A549 (cell line): ENCODE measurements around the gene METRNL. TPM values are rescaled to one million over a fixed set of nuclear protein-coding genes. Genes with fewer than 3 reads are reported as not detected.

Experiments
- ATAC-seq, 2 experiments: fragments of 200-7000 bp in 1 of 2; fragments of >200 bp in 1 of 2; cut with Nextera tagmentation in 1 of 2; cut with Tn5 transposase in 1 of 2; 3 replicates each; pipeline versions ENCODE4 v1.8.0 to v1.9.1; 2018 to 2020; ENCODE audit warnings: mild to moderate bottlenecking in 1 of 2, moderate library complexity in 1 of 2
- CTCF ChIA-PET: fragments of 300-600 bp; sonication (Branson Sonifier 250); formaldehyde crosslinking; extraction: SDS; loops from one replicate; lab custom pipeline; 2021; ENCODE audit warnings: antibody characterized with exemption, inconsistent platforms; lab: Yijun Ruan, JAX
- POLR2A ChIA-PET: fragments of 350-600 bp; formaldehyde crosslinking; extraction: SDS; loops from one replicate; lab custom pipeline; 2021; ENCODE audit warnings: antibody characterized with exemption, inconsistent platforms; lab: Yijun Ruan, JAX
- DNase-seq, 2 experiments: peaks; one replicate each; pipeline versions ENCODE4 v3.0.0 to v3.0.0-alpha.2; 2011 to 2016; ENCODE audit warnings: low read depth in 1 of 2, low spot score in 1 of 2
- FAIRE-seq: peaks from 2 replicates; lab custom pipeline; 2011; peaks lifted over from hg19 to GRCh38; lab: Jason Lieb, UNC
- H3K27ac ChIP-seq, 2 experiments: fragments of >200 bp; sonication (Bioruptor Twin); formaldehyde crosslinking; 3 replicates each; pipeline ENCODE4 v1.5.1; 2016 to 2017
- H3K4me1 ChIP-seq: fragments of >200 bp; sonication (Bioruptor Twin); formaldehyde crosslinking; 3 replicates; pipeline ENCODE4 v1.6.1; 2016
- H3K4me2 ChIP-seq: fragments of >200 bp; sonication (Bioruptor Twin); formaldehyde crosslinking; 3 replicates; pipeline ENCODE4 v1.6.1; 2016
- H3K4me3 ChIP-seq: fragments of >200 bp; sonication (Bioruptor Twin); formaldehyde crosslinking; 3 replicates; pipeline ENCODE4 v1.5.1; 2016
- H3K9me3 ChIP-seq: fragments of >200 bp; sonication (Bioruptor Twin); formaldehyde crosslinking; 3 replicates; pipeline ENCODE4 v1.6.1; 2016
- ATOH8 ChIP-seq: fragments of 250-450 bp; sonication (Bioruptor Pico); IDR thresholded peaks from 2 replicates; pipeline ENCODE4 v1.5.0; 2020; ENCODE audit warnings: low read depth, mild to moderate bottlenecking, moderate library complexity
- CBX2 ChIP-seq: fragments of 200-600 bp; sonication (generic); IDR thresholded peaks from 2 replicates; pipeline ENCODE4 v1.6.1; 2016; ENCODE audit warnings: low read depth, mild to moderate bottlenecking, borderline replicate concordance
- CEBPB ChIP-seq, 2 experiments: fragments of >200 bp in 1 of 2; sonication (Bioruptor Twin) in 1 of 2; formaldehyde crosslinking in 1 of 2; IDR thresholded peaks; 2 replicates each; pipeline ENCODE4 v1.6.1; 2012 to 2016
- CHD2 ChIP-seq: fragments of 150-350 bp; IDR thresholded peaks from 2 replicates; pipeline ENCODE4 v1.6.1; 2014; ENCODE audit warnings: low read length; ENCODE audit not compliant: partially characterized antibody
- CHD4 ChIP-seq: fragments of 200-600 bp; sonication (generic); IDR thresholded peaks from 2 replicates; pipeline ENCODE4 v1.6.1; 2016; ENCODE audit warnings: antibody characterized with exemption, mild to moderate bottlenecking, borderline replicate concordance
- E2F6 ChIP-seq: IDR thresholded peaks from 2 replicates; pipeline ENCODE4 v1.6.1; 2012; ENCODE audit warnings: low read depth, borderline replicate concordance
- EHMT2 ChIP-seq: fragments of 200-600 bp; sonication (generic); IDR thresholded peaks from 2 replicates; pipeline ENCODE4 v1.6.1; 2016; ENCODE audit warnings: antibody characterized with exemption, low read depth, mild to moderate bottlenecking, moderate library complexity
- FOSL2 ChIP-seq, 2 experiments: fragments of 450-650 bp in 1 of 2; fragments of >200 bp in 1 of 2; sonication (Bioruptor Twin) in 1 of 2; formaldehyde crosslinking; IDR thresholded peaks; 2 replicates each; pipeline versions ENCODE4 v1.5.0 to v1.6.1; 2016 to 2020; ENCODE audit warnings: mild to moderate bottlenecking in 1 of 2, moderate library complexity in 1 of 2
- HES2 ChIP-seq: fragments of >200 bp; sonication (Bioruptor Twin); formaldehyde crosslinking; IDR thresholded peaks from 2 replicates; pipeline ENCODE4 v1.6.1; 2016
- HOXA7 ChIP-seq: fragments of 250-450 bp; sonication (Bioruptor Pico); IDR thresholded peaks from 2 replicates; pipeline ENCODE4 v1.5.0; 2020; ENCODE audit warnings: mild to moderate bottlenecking, moderate library complexity
- HOXB13 ChIP-seq: fragments of 250-450 bp; sonication (Bioruptor Pico); IDR thresholded peaks from 2 replicates; pipeline ENCODE4 v1.5.0; 2020; ENCODE audit warnings: low read depth, mild to moderate bottlenecking, moderate library complexity
- KDM1A ChIP-seq: fragments of 200-600 bp; sonication (generic); IDR thresholded peaks from 2 replicates; pipeline ENCODE4 v1.6.1; 2016; ENCODE audit warnings: low read depth, mild to moderate bottlenecking
- MAFK ChIP-seq: fragments of 450-650 bp; IDR thresholded peaks from 2 replicates; pipeline ENCODE4 v1.6.1; 2014; ENCODE audit not compliant: partially characterized antibody
- MAX ChIP-seq: IDR thresholded peaks from 2 replicates; pipeline ENCODE4 v1.6.1; 2012
- MAZ ChIP-seq: fragments of 150-350 bp; IDR thresholded peaks from 2 replicates; pipeline ENCODE4 v1.6.1; 2014; ENCODE audit warnings: antibody characterized with exemption, low read depth, low read length, borderline replicate concordance
- NPAS2 ChIP-seq: fragments of 250-450 bp; sonication (Bioruptor Pico); IDR thresholded peaks from 2 replicates; pipeline ENCODE4 v1.8.0; 2022; ENCODE audit warnings: mild to moderate bottlenecking, moderate library complexity, borderline replicate concordance
- RCOR1 ChIP-seq: fragments of 150-350 bp; IDR thresholded peaks from 2 replicates; pipeline ENCODE4 v1.6.1; 2014; ENCODE audit warnings: antibody characterized with exemption, low read length, low read depth
- RNF2 ChIP-seq: fragments of 200-600 bp; sonication (generic); IDR thresholded peaks from 2 replicates; pipeline ENCODE4 v1.6.1; 2016; ENCODE audit warnings: low read depth, mild to moderate bottlenecking, antibody characterized with exemption, moderate library complexity, borderline replicate concordance
- SMC3 ChIP-seq: fragments of >200 bp; sonication (Bioruptor Twin); formaldehyde crosslinking; IDR thresholded peaks from 3 replicates; pipeline ENCODE4 v1.6.1; 2018; ENCODE audit warnings: inconsistent platforms
- USF2 ChIP-seq: fragments of 450-650 bp; IDR thresholded peaks from 2 replicates; pipeline ENCODE4 v1.6.1; 2014; ENCODE audit warnings: antibody characterized with exemption
- ZFP36 ChIP-seq: fragments of 450-650 bp; IDR thresholded peaks from 2 replicates; pipeline ENCODE4 v1.6.1; 2014; ENCODE audit warnings: borderline replicate concordance; ENCODE audit not compliant: partially characterized antibody
- WGBS: methylation state at CpG from one replicate; pipeline ENCODE4 v1.1.6; 2017; ENCODE audit errors: missing lambda C conversion rate; 5-methylcytosine and 5-hydroxymethylcytosine counted together
- polyA plus RNA-seq, 4 experiments: library from polyadenylated mRNA; depleted of rRNA in 3 of 4; stranded (reverse); fragments of >200 nt; fragmentation: RNase III in 1 of 4; extraction: RNeasy Plus Mini Kit Qiagen cat#74134 plus additional on column Dnase treatment in 1 of 4; gene quantifications; 2 replicates in 3 of 4; 3 replicates in 1 of 4; pipeline ENCODE4 v1.2.3, GENCODE V29; 2011 to 2017

Gene METRNL
- polyA plus RNA-seq, 2 of the 4 experiments (the other 2 are of a cell fraction): 1.7 to 6.4 TPM

GRCh38 chr17:83088451-83088850 lies 9.0 kb downstream of the METRNL start:
- DNase-seq: no peak
- no peak for FAIRE-seq
- ATAC-seq: no peak
- ChIA-PET CTCF (no interaction called here), POLR2A (no interaction called here)
- no peaks in the 10 kb centered on the region for H3K9me3 ChIP-seq
- H3K4me2 ChIP-seq: no peak overlapping the region
- H3K4me3 ChIP-seq: no peak overlapping the region
- H3K4me1 ChIP-seq: peaks cover 18% of the 10 kb centered on the region
- no peak overlapping the region for H3K27ac ChIP-seq
- WGBS: 74% methylated on average over 13 of the region's 13 CpGs
- TF ChIP-seq NPAS2 (CRISPR knock-in tag) (no peak), CHD4 (no peak), ZFP36 (no peak), RCOR1 (no peak), EHMT2 (no peak), HOXB13 (CRISPR knock-in tag) (no peak), E2F6 (no peak), HOXA7 (CRISPR knock-in tag) (no peak), KDM1A (no peak), MAX (no peak), SMC3 (no peak), RNF2 (no peak), CHD2 (no peak), FOSL2 (IDR thresholded peaks at IDR 0.05) (no peak), FOSL2 (CRISPR knock-in tag; IDR thresholded peaks at IDR 0.05) (no peak), USF2 (no peak), MAFK (no peak), ATOH8 (CRISPR knock-in tag) (no peak), CBX2 (no peak), MAZ (no peak), HES2 (no peak)

- H3K4me1 ChIP-seq: peaks cover 13% of the 10 kb centered on the region
- no peak for FAIRE-seq
- H3K4me2 ChIP-seq: peak overlapping the region; percentile 53; the same call in 1 of the 3 replicates
Measured at GRCh38 chr17:83088909-83089308, 9.5 kb downstream of the METRNL start.

More at GRCh38 chr17:83088909-83089308, 9.5 kb downstream of the METRNL start:
- H3K4me3 ChIP-seq: no peak overlapping the region
- no peak for TF ChIP-seq CEBPB (IDR thresholded peaks at IDR 0.05)
- TF ChIP-seq, all 56 proteins: peak for 0
- Histone ChIP-seq H3K27ac (no peak overlapping the region), H3K9me3 (no peaks in the 10 kb centered on the region)
- ChIA-PET POLR2A (no interaction called here), CTCF (no interaction called here)
- no peak for DNase-seq
- WGBS: 78% methylated on average over 15 of the region's 15 CpGs
- ATAC-seq: no peak
